ENCODE data around the gene CCR4. TPM values are rescaled to one million over a fixed set of nuclear protein-coding genes. Genes with fewer than 3 reads are reported as not detected.

CCR4 gene
- total and polyA plus RNA-seq, 2 of the 13 experiments (the other 11 are each of a cell fraction or from before 2014, with no cell fraction given), result 0.04 to 0.05 TPM

DNA sequence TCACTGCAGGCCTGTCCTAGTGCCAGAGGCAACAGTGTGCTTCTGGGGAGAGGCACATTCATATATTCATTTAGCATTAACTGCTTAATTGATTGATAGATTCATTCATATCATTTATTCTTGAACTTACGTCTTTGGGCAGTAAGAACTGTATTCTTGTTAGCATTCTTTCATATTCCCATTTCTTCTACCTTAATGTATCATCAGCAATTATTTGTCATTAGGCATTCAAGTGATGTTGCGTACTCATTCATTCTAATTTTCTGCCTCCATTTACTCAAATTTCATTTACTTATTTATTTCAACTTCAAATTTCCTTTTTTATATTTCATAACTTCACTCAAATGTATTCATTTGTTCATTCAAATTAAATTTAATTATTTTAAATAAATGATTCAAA is 31.5 kb upstream of the CCR4 start:
- H3K36me3 ChIP-seq (replicated peaks in 1 of 2; ENCODE audit: control insufficient read depth in 1 of 2, insufficient read depth in 2 of 2, low read length in 2 of 2), result no peaks in the 10 kb centered on the region
- H4K20me1 ChIP-seq (ENCODE audit: insufficient read depth, low read length), result no peaks in the 10 kb centered on the region
- H2AFZ ChIP-seq (ENCODE audit: low read length), result no peak overlapping the region
- ATAC-seq (no peak), DNase-seq (ENCODE audit: low spot score) (no peak), FAIRE-seq (no peak)
- in situ Hi-C loops (cut with HindIII; ENCODE audit: extremely low pct_ligation_motif_present, low pct_unique_long_range_greater_than_20kb) (no loop called here), intact Hi-C loops (cut with micrococcal nuclease; ENCODE audit: unreplicated experiment) (no loop called here)
- ChIA-PET CTCF (ENCODE audit: low intra/inter-chr PET ratio, low total read pairs) (no interaction called here), POLR2A (no interaction called here)
- no peak overlapping the region for H3K27ac ChIP-seq (ENCODE audit: extremely low read length, insufficient read depth, low read length)
- BruUV-seq (replicated peaks), result no TSS peak
- WGBS (ENCODE audit: low lambda C conversion rate), result 69% methylated on average over 2 of the region's 2 CpGs
- H3K4me2 ChIP-seq (ENCODE audit: low read depth, low read length), result no peak overlapping the region
- no peaks in the 10 kb centered on the region for H3K9me3 ChIP-seq (ENCODE audit: low read length)
- TF ChIP-seq ZNF430 (CRISPR knock-in tag; IDR thresholded peaks at IDR 0.05), result no peak
- TF ChIP-seq ZNF337 (CRISPR knock-in tag; IDR thresholded peaks at IDR 0.05; ENCODE audit: borderline replicate concordance, low read depth), result no peak
- TF ChIP-seq IKZF1 (IDR thresholded peaks at IDR 0.05), result no peak
- TF ChIP-seq MAFK (conservative IDR thresholded peaks at IDR 0.05 in 1 of 2, IDR thresholded peaks at IDR 0.05 in 1 of 2; ENCODE audit: low read length in 2 of 2), result peak; percentile 22 to 48; a peak in 1 of 4 replicates
- no peak for TF ChIP-seq CHD4 (IDR thresholded peaks at IDR 0.05; ENCODE audit: borderline replicate concordance, low read length)
- TF ChIP-seq REXO4 (CRISPR knock-in tag; IDR thresholded peaks at IDR 0.05; ENCODE audit: borderline replicate concordance), result no peak
- no peak for TF ChIP-seq HNRNPK (IDR thresholded peaks at IDR 0.05; ENCODE audit: low read depth, low read length, poor library complexity, severe bottlenecking)
- H3K79me2 ChIP-seq (ENCODE audit: insufficient read depth, low read length), result no peaks in the 10 kb centered on the region
- H3K4me3 ChIP-seq (replicated peaks in 1 of 3; ENCODE audit: insufficient read depth in 1 of 3, low read depth in 2 of 3, low read length in 3 of 3), result no peak overlapping the region
- H3K4me1 ChIP-seq (ENCODE audit: insufficient read depth, low read length), result no peaks in the 10 kb centered on the region
- H3K9ac ChIP-seq (ENCODE audit: insufficient read depth, low read depth, low read length), result no peak overlapping the region
- no peaks in the 10 kb centered on the region for H3K27me3 ChIP-seq (ENCODE audit: control insufficient read depth in 1 of 2, insufficient read depth in 2 of 2, low read length in 2 of 2)

DNA sequence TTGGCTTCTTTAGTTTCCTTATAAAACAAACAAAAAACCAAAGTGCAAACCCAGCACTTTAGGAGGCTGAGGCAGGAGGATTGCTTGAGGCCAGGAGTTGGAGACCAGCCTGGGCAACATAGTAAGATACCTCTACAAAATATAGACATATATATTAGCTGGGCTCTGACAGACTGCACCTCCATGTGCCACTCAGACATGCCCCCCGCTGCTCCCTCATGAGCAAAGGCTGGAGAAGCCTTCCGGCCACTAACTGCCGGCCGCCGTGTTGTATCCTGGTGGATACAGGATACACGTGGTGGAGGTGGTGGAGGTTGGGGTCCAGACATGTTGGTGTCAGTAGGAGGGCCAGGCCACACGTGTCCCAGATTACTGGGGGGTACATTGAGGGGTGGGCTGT is 29.4 kb upstream of the CCR4 start:
- CTCF ChIA-PET (ENCODE audit: low intra/inter-chr PET ratio, low total read pairs), result no interaction called here
- POLR2A ChIA-PET, result no interaction called here
- BruUV-seq (replicated peaks), result no TSS peak
- TF ChIP-seq, protein P1, sequence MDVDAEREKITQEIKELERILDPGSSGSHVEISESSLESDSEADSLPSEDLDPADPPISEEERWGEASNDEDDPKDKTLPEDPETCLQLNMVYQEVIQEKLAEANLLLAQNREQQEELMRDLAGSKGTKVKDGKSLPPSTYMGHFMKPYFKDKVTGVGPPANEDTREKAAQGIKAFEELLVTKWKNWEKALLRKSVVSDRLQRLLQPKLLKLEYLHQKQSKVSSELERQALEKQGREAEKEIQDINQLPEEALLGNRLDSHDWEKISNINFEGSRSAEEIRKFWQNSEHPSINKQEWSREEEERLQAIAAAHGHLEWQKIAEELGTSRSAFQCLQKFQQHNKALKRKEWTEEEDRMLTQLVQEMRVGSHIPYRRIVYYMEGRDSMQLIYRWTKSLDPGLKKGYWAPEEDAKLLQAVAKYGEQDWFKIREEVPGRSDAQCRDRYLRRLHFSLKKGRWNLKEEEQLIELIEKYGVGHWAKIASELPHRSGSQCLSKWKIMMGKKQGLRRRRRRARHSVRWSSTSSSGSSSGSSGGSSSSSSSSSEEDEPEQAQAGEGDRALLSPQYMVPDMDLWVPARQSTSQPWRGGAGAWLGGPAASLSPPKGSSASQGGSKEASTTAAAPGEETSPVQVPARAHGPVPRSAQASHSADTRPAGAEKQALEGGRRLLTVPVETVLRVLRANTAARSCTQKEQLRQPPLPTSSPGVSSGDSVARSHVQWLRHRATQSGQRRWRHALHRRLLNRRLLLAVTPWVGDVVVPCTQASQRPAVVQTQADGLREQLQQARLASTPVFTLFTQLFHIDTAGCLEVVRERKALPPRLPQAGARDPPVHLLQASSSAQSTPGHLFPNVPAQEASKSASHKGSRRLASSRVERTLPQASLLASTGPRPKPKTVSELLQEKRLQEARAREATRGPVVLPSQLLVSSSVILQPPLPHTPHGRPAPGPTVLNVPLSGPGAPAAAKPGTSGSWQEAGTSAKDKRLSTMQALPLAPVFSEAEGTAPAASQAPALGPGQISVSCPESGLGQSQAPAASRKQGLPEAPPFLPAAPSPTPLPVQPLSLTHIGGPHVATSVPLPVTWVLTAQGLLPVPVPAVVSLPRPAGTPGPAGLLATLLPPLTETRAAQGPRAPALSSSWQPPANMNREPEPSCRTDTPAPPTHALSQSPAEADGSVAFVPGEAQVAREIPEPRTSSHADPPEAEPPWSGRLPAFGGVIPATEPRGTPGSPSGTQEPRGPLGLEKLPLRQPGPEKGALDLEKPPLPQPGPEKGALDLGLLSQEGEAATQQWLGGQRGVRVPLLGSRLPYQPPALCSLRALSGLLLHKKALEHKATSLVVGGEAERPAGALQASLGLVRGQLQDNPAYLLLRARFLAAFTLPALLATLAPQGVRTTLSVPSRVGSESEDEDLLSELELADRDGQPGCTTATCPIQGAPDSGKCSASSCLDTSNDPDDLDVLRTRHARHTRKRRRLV (CRISPR knock-in tag; IDR thresholded peaks at IDR 0.05), result no peak
- no peak for TF ChIP-seq ZBTB7B (CRISPR knock-in tag; IDR thresholded peaks at IDR 0.05)
- TF ChIP-seq, protein P2, sequence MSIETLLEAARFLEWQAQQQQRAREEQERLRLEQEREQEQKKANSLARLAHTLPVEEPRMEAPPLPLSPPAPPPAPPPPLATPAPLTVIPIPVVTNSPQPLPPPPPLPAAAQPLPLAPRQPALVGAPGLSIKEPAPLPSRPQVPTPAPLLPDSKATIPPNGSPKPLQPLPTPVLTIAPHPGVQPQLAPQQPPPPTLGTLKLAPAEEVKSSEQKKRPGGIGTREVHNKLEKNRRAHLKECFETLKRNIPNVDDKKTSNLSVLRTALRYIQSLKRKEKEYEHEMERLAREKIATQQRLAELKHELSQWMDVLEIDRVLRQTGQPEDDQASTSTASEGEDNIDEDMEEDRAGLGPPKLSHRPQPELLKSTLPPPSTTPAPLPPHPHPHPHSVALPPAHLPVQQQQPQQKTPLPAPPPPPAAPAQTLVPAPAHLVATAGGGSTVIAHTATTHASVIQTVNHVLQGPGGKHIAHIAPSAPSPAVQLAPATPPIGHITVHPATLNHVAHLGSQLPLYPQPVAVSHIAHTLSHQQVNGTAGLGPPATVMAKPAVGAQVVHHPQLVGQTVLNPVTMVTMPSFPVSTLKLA (IDR thresholded peaks at IDR 0.05), result 0 out of 2 replicates have a peak, but pooled peaks have one; percentile 34

More for the DNA sequence above, 29.4 kb upstream of the CCR4 start:
- DNase-seq (ENCODE audit: low spot score) (no peak), ATAC-seq (peak; percentile 26; the same call in 1 of the 3 replicates), FAIRE-seq (no peak)
- Histone ChIP-seq H3K36me3 (replicated peaks in 1 of 2; ENCODE audit: control insufficient read depth in 1 of 2, insufficient read depth in 2 of 2, low read length in 2 of 2) (no peaks in the 10 kb centered on the region), H4K20me1 (ENCODE audit: insufficient read depth, low read length) (no peaks in the 10 kb centered on the region), H3K27me3 (ENCODE audit: control insufficient read depth in 1 of 2, insufficient read depth in 2 of 2, low read length in 2 of 2) (no peaks in the 10 kb centered on the region), H3K4me1 (ENCODE audit: insufficient read depth, low read length) (no peaks in the 10 kb centered on the region), H3K4me3 (replicated peaks in 1 of 3; ENCODE audit: insufficient read depth in 1 of 3, low read depth in 2 of 3, low read length in 3 of 3) (no peak overlapping the region), H2AFZ (ENCODE audit: low read length) (no peak overlapping the region), H3K9ac (ENCODE audit: insufficient read depth, low read depth, low read length) (no peak overlapping the region), H3K4me2 (ENCODE audit: low read depth, low read length) (no peak overlapping the region), H3K9me3 (ENCODE audit: low read length) (no peaks in the 10 kb centered on the region), H3K79me2 (ENCODE audit: insufficient read depth, low read length) (no peaks in the 10 kb centered on the region), H3K27ac (ENCODE audit: extremely low read length, insufficient read depth, low read length) (no peak overlapping the region)
- 63% methylated on average over 6 of the region's 7 CpGs for WGBS (ENCODE audit: low lambda C conversion rate)
- in situ Hi-C loops (cut with HindIII; ENCODE audit: extremely low pct_ligation_motif_present, low pct_unique_long_range_greater_than_20kb) (no loop called here), intact Hi-C loops (cut with micrococcal nuclease; ENCODE audit: unreplicated experiment) (no loop called here)

Measured in HepG2 (cell line).